Transverse colon (tissue), 4 donors: Measurements from ENCODE around the gene GFPT1.

Experiments
- POLR2A ChIP-seq: fragments of 450-650 bp; IDR thresholded peaks from one replicate; pipeline ENCODE4 v1.6.1; 2016; ENCODE audit warnings: antibody characterized with exemption, mild to moderate bottlenecking, moderate library complexity
- POLR2AphosphoS5 ChIP-seq, 3 donors: sonication (generic); formaldehyde crosslinking; IDR thresholded peaks; one replicate each; pipeline ENCODE4 v1.6.1; 2016; ENCODE audit warnings: antibody characterized with exemption in 3 of 3
- TF ChIP-seq, protein P1 (sequence below), 5 experiments: fragments of 200-600 bp in 3 of 5; fragments of 450-650 bp in 2 of 5; sonication (generic) in 3 of 5; IDR thresholded peaks; 1 replicate in 2 of 5; 2 replicates in 3 of 5; pipeline ENCODE4 v1.5.1; 2016 to 2017; ENCODE audit warnings: antibody characterized with exemption in 5 of 5, inconsistent platforms in 3 of 5, mild to moderate bottlenecking in 2 of 5, moderate library complexity in 1 of 5

DNA sequence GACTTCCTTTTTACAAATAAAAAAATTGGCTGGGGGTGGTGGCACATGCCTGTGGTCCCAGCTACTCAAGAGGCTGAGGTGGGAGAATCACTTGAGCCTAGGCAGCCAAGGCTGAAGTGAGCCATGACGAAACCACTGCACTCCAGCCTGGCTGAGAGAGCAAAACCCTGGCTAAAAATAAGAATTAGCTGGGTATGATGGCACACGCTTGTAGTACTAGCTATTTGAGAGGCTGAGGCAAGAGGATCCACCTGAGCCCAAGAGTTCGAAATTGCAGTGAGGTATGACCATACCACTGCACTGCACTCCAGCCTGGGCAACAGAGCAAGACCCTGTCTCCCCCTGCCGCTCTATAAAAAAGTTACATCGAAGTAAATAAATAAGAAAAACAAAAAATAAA, 33.7 kb downstream of the GFPT1 start:
- TF ChIP-seq, protein P1, sequence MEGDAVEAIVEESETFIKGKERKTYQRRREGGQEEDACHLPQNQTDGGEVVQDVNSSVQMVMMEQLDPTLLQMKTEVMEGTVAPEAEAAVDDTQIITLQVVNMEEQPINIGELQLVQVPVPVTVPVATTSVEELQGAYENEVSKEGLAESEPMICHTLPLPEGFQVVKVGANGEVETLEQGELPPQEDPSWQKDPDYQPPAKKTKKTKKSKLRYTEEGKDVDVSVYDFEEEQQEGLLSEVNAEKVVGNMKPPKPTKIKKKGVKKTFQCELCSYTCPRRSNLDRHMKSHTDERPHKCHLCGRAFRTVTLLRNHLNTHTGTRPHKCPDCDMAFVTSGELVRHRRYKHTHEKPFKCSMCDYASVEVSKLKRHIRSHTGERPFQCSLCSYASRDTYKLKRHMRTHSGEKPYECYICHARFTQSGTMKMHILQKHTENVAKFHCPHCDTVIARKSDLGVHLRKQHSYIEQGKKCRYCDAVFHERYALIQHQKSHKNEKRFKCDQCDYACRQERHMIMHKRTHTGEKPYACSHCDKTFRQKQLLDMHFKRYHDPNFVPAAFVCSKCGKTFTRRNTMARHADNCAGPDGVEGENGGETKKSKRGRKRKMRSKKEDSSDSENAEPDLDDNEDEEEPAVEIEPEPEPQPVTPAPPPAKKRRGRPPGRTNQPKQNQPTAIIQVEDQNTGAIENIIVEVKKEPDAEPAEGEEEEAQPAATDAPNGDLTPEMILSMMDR (IDR thresholded peaks at IDR 0.05), result no peak
- TF ChIP-seq POLR2A (no peak), POLR2AphosphoS5 (IDR thresholded peaks at IDR 0.05) (no peak)
